ENCODE measurements around the gene PEMT. TPM values are rescaled to one million over a fixed set of nuclear protein-coding genes. Genes with fewer than 3 reads are reported as not detected.

PEMT gene
- total and polyA plus RNA-seq, 10 donors = 8.9 to 21.3 (median 14.8) TPM

GRCh38 chr17:17506893-17507464 lies 84.5 kb downstream of the PEMT start:
- 38 to 54% (median 50%) methylated on average over 11 to 17 of the region's 17 CpGs for WGBS, 5 donors
- Histone ChIP-seq H3K36me3 (peaks cover 0 to 4% (median 0%) of the 10 kb centered on the region in 6 donors), H3K9me3 (no peaks in the 10 kb centered on the region), H3K27me3 (replicated peaks in 1 of 7) (no peaks in the 10 kb centered on the region), H3K27ac (peak overlapping the region in 7 of 8 donors; percentile 55 to 75 (median 67)), H3K4me1 (peaks cover 0 to 19% (median 11%) of the 10 kb centered on the region in 6 donors), H3K4me3 (no peak overlapping the region)
- no peak for TF ChIP-seq POLR2A (IDR thresholded peaks at IDR 0.05)
- peak in 1 of 3 donors; percentile 5 for TF ChIP-seq POLR2AphosphoS5 (IDR thresholded peaks at IDR 0.05)
- TF ChIP-seq CTCF (IDR thresholded peaks at IDR 0.05 in 8 of 11, conservative IDR thresholded peaks at IDR 0.05 in 3 of 11) = no peak
- intact Hi-C loops (cut with DNase I; ENCODE audit: low total_unique reads) = loop anchor here (10.0 kb wide), 1 partner anchor 108 kb away; no protein-coding TSS in a partner anchor
- DNase-seq = no peak

- H3K9me3 ChIP-seq = no peaks in the 10 kb centered on the region
- H3K4me3 ChIP-seq = no peak overlapping the region
- 55 to 80% (median 76%) methylated on average over 7 to 22 of the region's 22 CpGs for WGBS, 5 donors
- no peaks in the 10 kb centered on the region for H3K27me3 ChIP-seq (replicated peaks in 1 of 7)
- TF ChIP-seq POLR2AphosphoS5 (IDR thresholded peaks at IDR 0.05) (peak; percentile 51 to 64 (median 57)), POLR2A (IDR thresholded peaks at IDR 0.05) (no peak), CTCF (IDR thresholded peaks at IDR 0.05 in 8 of 11, conservative IDR thresholded peaks at IDR 0.05 in 3 of 11) (no peak)
- H3K36me3 ChIP-seq = peaks cover 0 to 4% (median 0%) of the 10 kb centered on the region in 6 donors
- H3K4me1 ChIP-seq = peaks cover 0 to 19% (median 11%) of the 10 kb centered on the region in 6 donors
- intact Hi-C loops (cut with DNase I; ENCODE audit: low total_unique reads) = loop anchor here (10.0 kb wide), 1 partner anchor 109 kb away; no protein-coding TSS in a partner anchor
- peak overlapping the region in 7 of 8 donors; percentile 55 to 75 (median 67) for H3K27ac ChIP-seq
- DNase-seq = no peak
These were observed 85.2 kb downstream of the PEMT start for GRCh38 chr17:17506181-17506741.

- DNase-seq = no peak
- H3K4me1 ChIP-seq = peaks cover 0 to 19% (median 11%) of the 10 kb centered on the region in 6 donors
- TF ChIP-seq CTCF (IDR thresholded peaks at IDR 0.05 in 8 of 11, conservative IDR thresholded peaks at IDR 0.05 in 3 of 11) = no peak
- no peak for TF ChIP-seq POLR2A (IDR thresholded peaks at IDR 0.05)
- no peak for TF ChIP-seq POLR2AphosphoS5 (IDR thresholded peaks at IDR 0.05)
- WGBS, 5 donors = 87 to 97% (median 93%) methylated on average over 16 to 22 of the region's 22 CpGs
- peak overlapping the region in 5 of 8 donors; percentile 55 to 75 (median 66) for H3K27ac ChIP-seq
- intact Hi-C loops (cut with DNase I; ENCODE audit: low total_unique reads) = loop anchor here (10.0 kb wide), 1 partner anchor 109 kb away; no protein-coding TSS in a partner anchor
- no peaks in the 10 kb centered on the region for H3K9me3 ChIP-seq
- no peaks in the 10 kb centered on the region for H3K27me3 ChIP-seq (replicated peaks in 1 of 7)
- peaks cover 0 to 4% (median 0%) of the 10 kb centered on the region in 6 donors for H3K36me3 ChIP-seq
- no peak overlapping the region for H3K4me3 ChIP-seq
These were observed 85.8 kb downstream of the PEMT start for GRCh38 chr17:17505610-17506171.

GRCh38 chr17:17505151-17505550 lies 86.4 kb downstream of the PEMT start:
- peaks cover 0 to 19% (median 11%) of the 10 kb centered on the region in 6 donors for H3K4me1 ChIP-seq
- no peaks in the 10 kb centered on the region for H3K27me3 ChIP-seq (replicated peaks in 1 of 7)
- H3K36me3 ChIP-seq = peaks cover 0 to 4% (median 0%) of the 10 kb centered on the region in 6 donors
- intact Hi-C loops (cut with DNase I; ENCODE audit: low total_unique reads) = loop anchor here (10.0 kb wide), 1 partner anchor 110 kb away; no protein-coding TSS in a partner anchor
- H3K27ac ChIP-seq = no peak overlapping the region
- TF ChIP-seq POLR2A (IDR thresholded peaks at IDR 0.05) (no peak), CTCF (IDR thresholded peaks at IDR 0.05 in 8 of 11, conservative IDR thresholded peaks at IDR 0.05 in 3 of 11) (no peak), POLR2AphosphoS5 (IDR thresholded peaks at IDR 0.05) (no peak)
- 87 to 100% (median 95%) methylated on average over 3 to 5 of the region's 5 CpGs for WGBS, 5 donors
- no peaks in the 10 kb centered on the region for H3K9me3 ChIP-seq
- H3K4me3 ChIP-seq = no peak overlapping the region
- DNase-seq = no peak
